DMS 273 treated with DMSO at 0.1 percent for 48 hours (cell line): ENCODE data around the gene RTN1.
"Not testable (repeated sequence)": the region's sequence is repeated elsewhere in the genome, so short reads cannot be mapped to it uniquely, and the experiment has no call there.

Experiments used
- DNase-seq: peaks from one replicate; lab custom pipeline; 2025; lab: John Stamatoyannopoulos, UW

RTN1 gene

GRCh38 chr14:59699442-59699841, 171.1 kb downstream of the RTN1 start:
- no peak for DNase-seq

DNA sequence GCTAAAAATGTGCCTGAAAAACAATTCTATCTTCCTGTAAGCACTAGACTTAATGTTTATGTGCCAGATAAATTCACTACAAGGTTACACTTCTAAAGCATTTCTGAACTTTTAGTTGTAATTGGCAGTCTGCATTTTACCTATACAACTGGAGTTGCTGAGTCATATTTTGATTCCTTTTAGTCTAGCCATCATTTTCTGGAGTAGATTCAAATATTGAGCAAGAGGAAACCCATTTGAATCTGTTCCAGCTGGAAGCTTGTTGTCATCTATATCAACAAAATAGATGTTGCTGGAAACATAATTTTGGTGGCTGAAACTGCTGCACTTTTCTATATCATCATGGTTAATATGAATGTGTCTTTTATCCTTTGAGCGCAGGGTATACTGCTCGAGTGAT, 171.8 kb downstream of the RTN1 start:
- no peak for DNase-seq

- no peak for DNase-seq
These were observed 175.4 kb downstream of the RTN1 start for GRCh38 chr14:59695198-59695597.

GRCh38 chr14:59691266-59691665, 179.3 kb downstream of the RTN1 start:
- no peak for DNase-seq

GRCh38 chr14:59690426-59690825, 180.2 kb downstream of the RTN1 start:
- no peak for DNase-seq

- DNase-seq = no peak
These were observed 182.1 kb downstream of the RTN1 start for GRCh38 chr14:59688224-59689170.

- DNase-seq = no peak
These were observed 182.9 kb downstream of the RTN1 start for GRCh38 chr14:59687663-59688062.

GRCh38 chr14:59679872-59680271, 190.7 kb downstream of the RTN1 start:
- no peak for DNase-seq

GRCh38 chr14:59678352-59678751, 192.2 kb downstream of the RTN1 start:
- no peak for DNase-seq

DNA sequence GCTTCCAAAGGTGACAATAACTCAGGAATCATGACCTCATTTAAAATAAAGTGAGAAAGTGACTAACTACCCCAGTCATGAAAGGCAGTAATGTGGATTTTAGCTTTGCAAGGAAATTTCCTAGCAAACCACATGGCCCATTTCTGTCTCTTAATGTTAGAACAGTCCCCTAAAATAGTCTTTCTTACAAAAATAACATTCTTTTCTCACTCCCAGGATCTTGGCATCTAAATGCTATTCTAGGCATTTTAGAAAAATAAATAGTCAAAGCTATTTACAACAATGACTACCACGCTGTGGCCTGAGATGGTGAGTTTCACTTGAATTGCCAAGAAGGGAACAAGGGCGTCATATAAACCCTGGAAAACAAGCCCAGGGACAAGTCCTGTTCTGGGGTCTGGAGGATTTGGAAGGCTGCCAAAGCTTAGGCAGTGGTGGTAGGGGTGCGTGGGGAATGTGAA, 192.8 kb downstream of the RTN1 start:
- DNase-seq = no peak

GRCh38 chr14:59675394-59675793, 195.2 kb downstream of the RTN1 start:
- no peak for DNase-seq

DNA sequence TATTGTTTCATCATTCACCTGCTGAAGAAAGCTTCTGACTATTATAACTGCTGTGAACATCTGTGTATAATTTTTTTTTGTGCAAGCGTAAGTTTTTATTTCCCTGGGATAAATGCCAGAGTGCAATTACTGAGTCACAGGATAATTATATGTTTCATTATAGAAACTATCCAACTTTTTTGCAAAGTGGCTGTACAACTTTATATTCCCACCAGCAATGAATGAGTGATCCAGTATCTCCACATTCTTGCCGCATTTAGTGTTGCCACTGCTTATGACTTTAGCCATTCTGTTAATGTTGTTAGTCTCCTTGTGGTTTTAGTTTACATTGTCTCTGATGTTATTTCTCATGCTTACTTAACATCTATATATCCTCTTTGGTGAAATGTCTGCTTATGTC, 205.8 kb downstream of the RTN1 start:
- DNase-seq = no peak

DNA sequence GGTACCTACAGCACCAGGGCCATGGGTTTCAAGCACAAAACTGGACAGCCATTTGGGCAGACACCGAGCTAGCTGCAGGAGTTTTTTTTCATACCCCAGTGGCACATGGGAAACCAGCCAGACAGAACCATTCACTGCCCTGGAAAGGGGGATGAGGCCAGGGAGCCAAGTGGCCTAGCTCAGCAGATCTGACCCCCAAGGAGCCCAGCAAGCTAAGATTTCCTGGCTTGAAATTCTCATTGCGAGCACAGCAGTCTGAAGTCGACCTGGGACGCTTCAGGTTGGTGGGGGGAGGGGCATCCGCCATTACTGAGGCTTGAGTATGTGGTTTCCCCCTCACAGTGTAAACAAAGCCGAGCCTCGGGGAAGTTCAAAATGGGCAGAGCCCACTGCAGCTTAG, 212.8 kb downstream of the RTN1 start:
- DNase-seq = no peak

- DNase-seq = no peak
These were observed 214.1 kb downstream of the RTN1 start for GRCh38 chr14:59656473-59656872.

GRCh38 chr14:59654131-59654530, 216.4 kb downstream of the RTN1 start:
- DNase-seq = not testable (repeated sequence)

GRCh38 chr14:59646832-59647231, 223.7 kb downstream of the RTN1 start:
- DNase-seq = not testable (repeated sequence)

- no peak for DNase-seq
These were observed 231.7 kb downstream of the RTN1 start for GRCh38 chr14:59638885-59639284.

DNA sequence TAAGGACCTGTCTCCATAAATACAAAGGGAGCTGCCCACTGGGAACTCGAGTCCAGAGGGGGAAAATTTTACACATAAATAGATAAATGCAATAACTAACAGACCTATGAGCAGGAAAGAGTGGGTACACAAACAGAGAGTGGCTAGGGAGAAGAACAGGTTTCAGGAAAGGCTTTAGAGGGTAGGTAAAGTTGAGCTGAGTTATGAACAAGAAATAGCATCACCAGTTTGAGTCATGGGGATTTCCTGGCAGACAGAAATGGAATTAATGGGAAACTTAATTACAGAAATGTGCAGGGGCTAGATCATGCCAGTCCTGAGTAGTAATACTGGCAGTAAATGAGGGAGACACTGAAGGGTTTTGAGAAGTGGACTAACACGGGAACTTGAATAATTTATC, 236.0 kb downstream of the RTN1 start:
- DNase-seq = no peak

DNA sequence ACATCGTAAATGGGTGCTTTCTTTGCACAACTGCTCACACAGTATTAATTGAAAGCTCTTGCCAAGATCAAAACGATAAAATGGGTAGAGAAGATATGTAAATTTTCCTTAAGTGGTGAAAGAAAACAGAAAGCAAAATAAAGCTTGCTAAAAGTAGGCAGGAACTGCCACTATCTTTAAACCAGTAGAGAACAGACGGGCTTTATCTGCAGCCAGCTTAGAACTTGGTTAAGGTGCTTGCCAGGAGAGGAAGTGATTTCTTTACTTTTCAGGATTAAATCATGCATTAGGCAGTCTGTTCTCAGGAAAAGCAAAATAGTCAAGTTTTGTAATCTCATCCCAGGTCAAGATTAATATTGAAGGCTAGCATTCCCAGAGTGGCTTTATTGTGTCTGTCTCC, 237.1 kb downstream of the RTN1 start:
- DNase-seq = no peak

DNA sequence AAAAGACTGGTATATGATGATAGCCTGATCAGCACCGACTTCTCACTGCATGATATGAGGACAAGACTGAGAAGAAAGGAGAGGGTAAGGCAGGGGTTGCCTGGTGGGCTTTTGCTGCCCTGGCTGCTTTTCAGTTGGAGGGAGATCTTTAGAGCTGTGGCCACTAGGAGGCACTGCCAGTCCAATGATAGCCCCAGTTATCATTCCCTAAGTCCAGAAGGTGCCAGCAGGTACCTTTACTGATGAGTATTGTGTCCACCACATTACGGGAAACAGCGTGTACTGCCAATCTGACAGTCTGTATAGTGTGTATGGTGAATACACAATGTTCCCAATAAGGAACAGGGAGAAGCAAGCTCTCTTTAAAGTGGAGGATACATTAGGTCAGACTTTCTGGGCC, 238.2 kb downstream of the RTN1 start:
- DNase-seq = no peak

DNA sequence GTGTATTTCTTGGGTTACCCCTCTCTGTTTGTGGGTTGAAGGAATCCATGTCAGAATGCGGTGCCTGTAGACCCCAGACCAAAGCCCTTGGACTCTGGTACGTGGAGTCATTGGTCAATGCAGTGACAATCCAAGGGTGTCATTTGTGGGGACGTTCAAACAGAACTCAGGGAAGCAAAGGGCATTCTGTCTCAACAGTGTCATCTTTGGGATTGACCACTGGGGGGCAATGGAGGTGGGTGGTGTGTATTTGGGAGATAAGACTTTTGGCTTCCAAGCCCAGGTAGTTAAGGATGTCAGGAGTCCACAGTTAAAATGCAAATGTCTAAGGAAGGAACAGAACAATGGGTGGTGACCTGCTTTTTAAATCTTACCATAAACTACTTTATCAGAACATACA, 239.3 kb downstream of the RTN1 start:
- no peak for DNase-seq

GRCh38 chr14:59630288-59630963, 240.2 kb downstream of the RTN1 start:
- DNase-seq = no peak
